ENCODE data around the gene SF3B1. TPM values are rescaled to one million over a fixed set of nuclear protein-coding genes. Genes with fewer than 3 reads are reported as not detected.

Gene SF3B1
- total RNA-seq, 1 donor from 2014 or later, result 253 TPM

DNA sequence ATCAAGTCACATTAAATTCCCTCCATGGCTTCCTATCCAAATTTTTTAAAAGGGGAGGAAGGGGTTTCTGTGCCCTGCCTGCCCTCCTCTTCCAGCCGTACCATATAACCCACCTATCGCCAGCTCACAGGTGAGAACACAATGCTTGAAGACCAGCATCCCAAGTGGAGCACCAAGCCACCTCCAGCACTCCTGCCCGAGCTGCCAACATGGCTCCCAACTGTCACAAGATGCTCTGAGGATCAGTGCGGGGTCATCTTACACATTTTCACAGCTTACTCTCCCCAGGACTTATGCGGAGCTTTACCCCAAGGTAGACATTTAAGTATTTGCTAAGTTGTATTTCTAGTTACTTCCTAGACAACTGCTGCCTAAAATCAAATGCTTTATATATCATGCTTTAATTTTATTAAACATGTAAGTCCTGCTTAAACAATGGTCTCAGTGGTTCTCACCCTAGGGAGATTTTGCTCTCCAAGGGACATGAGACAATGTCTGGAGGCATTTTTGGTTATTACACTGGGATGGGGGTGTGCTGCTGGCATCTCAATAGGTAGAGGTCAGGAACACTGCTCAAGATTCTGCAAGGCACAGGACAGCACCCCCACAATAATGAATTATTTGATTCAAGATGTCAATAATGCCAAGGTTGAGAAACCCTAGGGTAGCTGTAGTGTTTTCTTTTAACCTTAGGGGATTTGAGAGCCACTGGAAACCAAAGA is 45.8 kb downstream of the SF3B1 start:
- H3K4me2 ChIP-seq (ENCODE audit: low read length), result no peak overlapping the region
- H3K79me2 ChIP-seq (ENCODE audit: insufficient read depth, low read length), result no peaks in the 10 kb centered on the region
- H3K27ac ChIP-seq (ENCODE audit: low read depth, low read length), result no peak overlapping the region
- no peak overlapping the region for H2AFZ ChIP-seq (ENCODE audit: low read depth, low read length)
- H3K36me3 ChIP-seq (ENCODE audit: insufficient read depth, low read length), result peaks cover 23% of the 10 kb centered on the region
- H3K9me3 ChIP-seq (ENCODE audit: insufficient read depth, low read depth, low read length), result no peaks in the 10 kb centered on the region
- peaks cover 14% of the 10 kb centered on the region for H4K20me1 ChIP-seq (ENCODE audit: insufficient read depth, low read length)
- H3K27ac Mint-ChIP-seq (ENCODE audit: unreplicated experiment), result no peak overlapping the region
- peaks cover 6% of the 10 kb centered on the region for H3K36me3 Mint-ChIP-seq (ENCODE audit: low read depth, unreplicated experiment)
- H3K9ac ChIP-seq (ENCODE audit: low read length), result no peak overlapping the region
- FAIRE-seq (no peak), DNase-seq (ENCODE audit: low read depth) (no peak)
- H3K4me1 ChIP-seq (ENCODE audit: insufficient read depth, low read length), result no peaks in the 10 kb centered on the region
- H3K27me3 Mint-ChIP-seq (ENCODE audit: low read depth, unreplicated experiment), result no peaks in the 10 kb centered on the region
- no peaks in the 10 kb centered on the region for H3K4me1 Mint-ChIP-seq (ENCODE audit: low read depth, unreplicated experiment)
- H3K9me3 Mint-ChIP-seq (ENCODE audit: unreplicated experiment), result peaks cover 2% of the 10 kb centered on the region
- TF ChIP-seq, protein P1, sequence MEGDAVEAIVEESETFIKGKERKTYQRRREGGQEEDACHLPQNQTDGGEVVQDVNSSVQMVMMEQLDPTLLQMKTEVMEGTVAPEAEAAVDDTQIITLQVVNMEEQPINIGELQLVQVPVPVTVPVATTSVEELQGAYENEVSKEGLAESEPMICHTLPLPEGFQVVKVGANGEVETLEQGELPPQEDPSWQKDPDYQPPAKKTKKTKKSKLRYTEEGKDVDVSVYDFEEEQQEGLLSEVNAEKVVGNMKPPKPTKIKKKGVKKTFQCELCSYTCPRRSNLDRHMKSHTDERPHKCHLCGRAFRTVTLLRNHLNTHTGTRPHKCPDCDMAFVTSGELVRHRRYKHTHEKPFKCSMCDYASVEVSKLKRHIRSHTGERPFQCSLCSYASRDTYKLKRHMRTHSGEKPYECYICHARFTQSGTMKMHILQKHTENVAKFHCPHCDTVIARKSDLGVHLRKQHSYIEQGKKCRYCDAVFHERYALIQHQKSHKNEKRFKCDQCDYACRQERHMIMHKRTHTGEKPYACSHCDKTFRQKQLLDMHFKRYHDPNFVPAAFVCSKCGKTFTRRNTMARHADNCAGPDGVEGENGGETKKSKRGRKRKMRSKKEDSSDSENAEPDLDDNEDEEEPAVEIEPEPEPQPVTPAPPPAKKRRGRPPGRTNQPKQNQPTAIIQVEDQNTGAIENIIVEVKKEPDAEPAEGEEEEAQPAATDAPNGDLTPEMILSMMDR (IDR thresholded peaks at IDR 0.05; ENCODE audit: insufficient read depth, low read depth, low read length), result no peak
- TF ChIP-seq EZH2 (IDR thresholded peaks at IDR 0.05; ENCODE audit: insufficient read depth, low read length), result no peak
- no peak overlapping the region for H3K4me3 ChIP-seq (ENCODE audit: insufficient read depth, low read depth, low read length)
- no peaks in the 10 kb centered on the region for H3K27me3 ChIP-seq (ENCODE audit: insufficient read depth, low read length)
- H3K4me3 Mint-ChIP-seq (ENCODE audit: unreplicated experiment), result no peak overlapping the region

DNA sequence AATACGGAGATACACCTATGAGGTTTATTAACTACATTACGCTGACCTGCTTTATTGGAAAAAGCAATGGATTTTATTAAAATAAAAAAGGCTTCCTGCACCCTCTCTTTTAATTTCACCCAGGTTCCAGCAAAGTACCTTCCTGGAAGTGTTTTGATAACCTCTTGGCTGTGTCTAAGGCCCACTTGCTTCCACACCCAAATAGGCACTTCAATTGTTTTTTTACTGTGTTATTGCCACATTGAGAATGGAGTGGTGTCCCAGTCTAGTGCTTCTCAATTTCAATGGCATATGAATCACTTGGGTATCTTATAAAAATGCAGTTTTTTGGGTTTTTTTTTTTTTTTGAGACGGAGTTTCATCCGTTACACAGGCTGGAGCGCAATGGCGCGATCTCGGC is 47.6 kb downstream of the SF3B1 start:
- Histone ChIP-seq H3K36me3 (ENCODE audit: insufficient read depth, low read length) (peaks cover 11% of the 10 kb centered on the region), H3K79me2 (ENCODE audit: insufficient read depth, low read length) (no peaks in the 10 kb centered on the region), H3K4me1 (ENCODE audit: insufficient read depth, low read length) (no peaks in the 10 kb centered on the region), H3K27ac (ENCODE audit: low read depth, low read length) (no peak overlapping the region), H4K20me1 (ENCODE audit: insufficient read depth, low read length) (peaks cover 14% of the 10 kb centered on the region), H3K9ac (ENCODE audit: low read length) (no peak overlapping the region), H3K4me3 (ENCODE audit: insufficient read depth, low read depth, low read length) (no peak overlapping the region), H2AFZ (ENCODE audit: low read depth, low read length) (no peak overlapping the region), H3K4me2 (ENCODE audit: low read length) (no peak overlapping the region), H3K27me3 (ENCODE audit: insufficient read depth, low read length) (no peaks in the 10 kb centered on the region), H3K9me3 (ENCODE audit: insufficient read depth, low read depth, low read length) (no peaks in the 10 kb centered on the region)
- DNase-seq (ENCODE audit: low read depth) (no peak), FAIRE-seq (no peak)
- Mint-ChIP-seq H3K9me3 (ENCODE audit: unreplicated experiment) (peaks cover 4% of the 10 kb centered on the region), H3K4me3 (ENCODE audit: unreplicated experiment) (no peak overlapping the region), H3K36me3 (ENCODE audit: low read depth, unreplicated experiment) (peaks cover 3% of the 10 kb centered on the region), H3K27me3 (ENCODE audit: low read depth, unreplicated experiment) (no peaks in the 10 kb centered on the region), H3K27ac (ENCODE audit: unreplicated experiment) (no peak overlapping the region), H3K4me1 (ENCODE audit: low read depth, unreplicated experiment) (no peaks in the 10 kb centered on the region)
- TF ChIP-seq EZH2 (IDR thresholded peaks at IDR 0.05; ENCODE audit: insufficient read depth, low read length), result no peak
- TF ChIP-seq, protein P1 (IDR thresholded peaks at IDR 0.05; ENCODE audit: insufficient read depth, low read depth, low read length), result no peak

DNA sequence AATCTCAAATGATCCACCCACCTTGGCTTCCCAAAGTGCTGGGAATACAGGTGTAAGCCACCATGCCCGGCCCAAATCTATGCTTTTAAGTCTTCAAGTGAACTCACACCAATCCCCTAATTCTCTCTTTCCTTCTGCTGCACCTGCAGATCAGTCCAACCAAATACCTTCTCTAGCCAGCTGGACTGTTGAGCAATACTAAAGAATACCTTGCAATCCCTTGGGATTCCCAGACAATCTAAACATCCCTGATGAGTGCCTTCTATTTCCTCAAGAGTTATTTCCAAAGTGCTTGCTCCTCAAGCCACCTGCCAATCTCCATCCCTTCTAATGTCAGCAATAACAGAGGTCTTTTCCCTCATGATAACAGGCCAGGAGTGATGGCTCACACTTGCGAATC is 48.6 kb downstream of the SF3B1 start:
- no peak for FAIRE-seq
- Histone ChIP-seq H4K20me1 (ENCODE audit: insufficient read depth, low read length) (peaks cover 8% of the 10 kb centered on the region), H3K9me3 (ENCODE audit: insufficient read depth, low read depth, low read length) (no peaks in the 10 kb centered on the region), H3K4me2 (ENCODE audit: low read length) (no peak overlapping the region), H3K9ac (ENCODE audit: low read length) (no peak overlapping the region), H3K79me2 (ENCODE audit: insufficient read depth, low read length) (no peaks in the 10 kb centered on the region), H3K36me3 (ENCODE audit: insufficient read depth, low read length) (peaks cover 3% of the 10 kb centered on the region), H3K27me3 (ENCODE audit: insufficient read depth, low read length) (no peaks in the 10 kb centered on the region), H3K27ac (ENCODE audit: low read depth, low read length) (no peak overlapping the region), H2AFZ (ENCODE audit: low read depth, low read length) (no peak overlapping the region), H3K4me3 (ENCODE audit: insufficient read depth, low read depth, low read length) (no peak overlapping the region), H3K4me1 (ENCODE audit: insufficient read depth, low read length) (no peaks in the 10 kb centered on the region)
- no peak for TF ChIP-seq EZH2 (IDR thresholded peaks at IDR 0.05; ENCODE audit: insufficient read depth, low read length)
- no peak for DNase-seq (ENCODE audit: low read depth)
- H3K9me3 Mint-ChIP-seq (ENCODE audit: unreplicated experiment), result peaks cover 4% of the 10 kb centered on the region
- no peaks in the 10 kb centered on the region for H3K27me3 Mint-ChIP-seq (ENCODE audit: low read depth, unreplicated experiment)
- H3K4me3 Mint-ChIP-seq (ENCODE audit: unreplicated experiment), result no peak overlapping the region
- no peaks in the 10 kb centered on the region for H3K4me1 Mint-ChIP-seq (ENCODE audit: low read depth, unreplicated experiment)
- H3K36me3 Mint-ChIP-seq (ENCODE audit: low read depth, unreplicated experiment), result peaks cover 2% of the 10 kb centered on the region
- no peak overlapping the region for H3K27ac Mint-ChIP-seq (ENCODE audit: unreplicated experiment)

Measured in astrocyte (in vitro differentiated cells and primary cell).